ENCODE measurements around the gene KRT14.

DNA sequence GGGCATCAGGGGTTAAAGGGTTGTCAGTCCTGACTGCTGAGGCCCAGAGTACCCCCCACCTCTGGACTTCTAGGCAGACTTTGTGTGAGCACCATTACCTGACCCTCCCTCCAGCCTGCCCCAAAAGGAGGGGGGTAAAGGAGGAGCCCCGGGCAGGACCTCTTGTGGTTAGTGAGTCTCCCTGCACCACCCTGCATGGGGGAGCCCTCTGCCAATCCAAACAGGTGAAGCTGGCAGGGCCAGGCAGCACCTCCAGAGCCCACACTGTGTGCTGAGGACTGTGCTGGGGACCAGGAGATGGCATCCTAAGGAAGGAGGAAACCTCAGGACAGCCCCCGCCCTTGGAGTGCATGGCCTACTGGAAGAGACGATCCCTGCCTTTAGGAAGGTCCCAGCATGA is 2.6 kb upstream of the KRT14 start:
- TF ChIP-seq, protein P1, sequence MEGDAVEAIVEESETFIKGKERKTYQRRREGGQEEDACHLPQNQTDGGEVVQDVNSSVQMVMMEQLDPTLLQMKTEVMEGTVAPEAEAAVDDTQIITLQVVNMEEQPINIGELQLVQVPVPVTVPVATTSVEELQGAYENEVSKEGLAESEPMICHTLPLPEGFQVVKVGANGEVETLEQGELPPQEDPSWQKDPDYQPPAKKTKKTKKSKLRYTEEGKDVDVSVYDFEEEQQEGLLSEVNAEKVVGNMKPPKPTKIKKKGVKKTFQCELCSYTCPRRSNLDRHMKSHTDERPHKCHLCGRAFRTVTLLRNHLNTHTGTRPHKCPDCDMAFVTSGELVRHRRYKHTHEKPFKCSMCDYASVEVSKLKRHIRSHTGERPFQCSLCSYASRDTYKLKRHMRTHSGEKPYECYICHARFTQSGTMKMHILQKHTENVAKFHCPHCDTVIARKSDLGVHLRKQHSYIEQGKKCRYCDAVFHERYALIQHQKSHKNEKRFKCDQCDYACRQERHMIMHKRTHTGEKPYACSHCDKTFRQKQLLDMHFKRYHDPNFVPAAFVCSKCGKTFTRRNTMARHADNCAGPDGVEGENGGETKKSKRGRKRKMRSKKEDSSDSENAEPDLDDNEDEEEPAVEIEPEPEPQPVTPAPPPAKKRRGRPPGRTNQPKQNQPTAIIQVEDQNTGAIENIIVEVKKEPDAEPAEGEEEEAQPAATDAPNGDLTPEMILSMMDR (IDR thresholded peaks at IDR 0.05 in 8 of 11, conservative IDR thresholded peaks at IDR 0.05 in 3 of 11): no peak
- TF ChIP-seq POLR2A (IDR thresholded peaks at IDR 0.05) (no peak), POLR2AphosphoS5 (IDR thresholded peaks at IDR 0.05) (no peak)

All from spleen (tissue), 7 donors.